ENCODE results near the gene INSYN2B.

INSYN2B gene

DNA sequence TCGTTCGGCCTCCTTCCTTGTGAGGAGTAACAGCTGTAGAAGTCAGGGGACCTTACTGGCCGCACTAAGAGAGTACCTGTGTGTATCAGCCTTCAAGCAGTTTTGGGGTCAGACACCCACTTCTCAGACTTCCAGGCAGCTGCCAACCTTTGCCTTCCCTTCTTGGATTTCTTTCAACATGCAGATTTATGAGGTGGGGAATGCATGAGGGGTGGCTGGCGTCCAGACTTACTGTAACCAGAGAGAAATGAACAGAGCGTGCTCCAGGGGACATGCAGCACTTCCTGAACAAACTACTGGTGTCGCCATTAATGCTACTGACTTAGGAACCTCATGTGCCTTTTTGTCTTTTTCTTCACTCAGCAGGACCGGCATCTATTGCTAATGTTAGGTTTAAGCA lies 46.7 kb downstream of the INSYN2B start:
- H2AFZ ChIP-seq (ENCODE audit: low read depth, low read length) = no peak overlapping the region

DNA sequence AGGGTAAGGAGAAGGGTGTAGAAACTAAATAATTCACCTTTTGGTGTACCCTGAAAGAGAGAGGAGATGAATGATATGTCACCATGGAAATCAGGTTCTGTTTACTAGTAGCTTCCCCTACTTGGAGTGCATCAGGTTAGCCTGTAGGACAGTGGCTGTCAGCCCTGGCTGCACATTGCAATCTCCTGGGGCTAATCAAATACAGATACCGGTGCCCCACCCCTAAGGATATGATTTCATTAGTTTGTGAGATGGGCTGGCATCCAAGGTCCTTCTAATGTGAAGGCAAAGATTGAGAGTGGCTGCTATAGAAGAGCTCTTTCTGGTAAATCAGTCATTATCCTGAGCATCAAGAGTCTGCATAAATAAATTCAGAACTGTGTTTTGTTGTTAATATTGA lies 47.2 kb downstream of the INSYN2B start:
- no peak overlapping the region for H2AFZ ChIP-seq (ENCODE audit: low read depth, low read length)
- no peaks in the 10 kb centered on the region for H3K9me3 ChIP-seq (ENCODE audit: insufficient read depth, low read length)
- no peak overlapping the region for H3K27ac ChIP-seq (ENCODE audit: low read length)
- no peak overlapping the region for H3K4me2 ChIP-seq (ENCODE audit: low read length)
- H3K36me3 ChIP-seq (replicated peaks; ENCODE audit: low read depth, low read length) = no peaks in the 10 kb centered on the region
- H3K27me3 ChIP-seq (ENCODE audit: low read depth, low read length) = no peaks in the 10 kb centered on the region
- H4K20me1 ChIP-seq (ENCODE audit: insufficient read depth, low read length) = peaks cover 8% of the 10 kb centered on the region
- TF ChIP-seq, protein P1, sequence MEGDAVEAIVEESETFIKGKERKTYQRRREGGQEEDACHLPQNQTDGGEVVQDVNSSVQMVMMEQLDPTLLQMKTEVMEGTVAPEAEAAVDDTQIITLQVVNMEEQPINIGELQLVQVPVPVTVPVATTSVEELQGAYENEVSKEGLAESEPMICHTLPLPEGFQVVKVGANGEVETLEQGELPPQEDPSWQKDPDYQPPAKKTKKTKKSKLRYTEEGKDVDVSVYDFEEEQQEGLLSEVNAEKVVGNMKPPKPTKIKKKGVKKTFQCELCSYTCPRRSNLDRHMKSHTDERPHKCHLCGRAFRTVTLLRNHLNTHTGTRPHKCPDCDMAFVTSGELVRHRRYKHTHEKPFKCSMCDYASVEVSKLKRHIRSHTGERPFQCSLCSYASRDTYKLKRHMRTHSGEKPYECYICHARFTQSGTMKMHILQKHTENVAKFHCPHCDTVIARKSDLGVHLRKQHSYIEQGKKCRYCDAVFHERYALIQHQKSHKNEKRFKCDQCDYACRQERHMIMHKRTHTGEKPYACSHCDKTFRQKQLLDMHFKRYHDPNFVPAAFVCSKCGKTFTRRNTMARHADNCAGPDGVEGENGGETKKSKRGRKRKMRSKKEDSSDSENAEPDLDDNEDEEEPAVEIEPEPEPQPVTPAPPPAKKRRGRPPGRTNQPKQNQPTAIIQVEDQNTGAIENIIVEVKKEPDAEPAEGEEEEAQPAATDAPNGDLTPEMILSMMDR (IDR thresholded peaks at IDR 0.05; ENCODE audit: low read depth, low read length) = no peak
- no peak for TF ChIP-seq EZH2phosphoT487 (IDR thresholded peaks at IDR 0.05; ENCODE audit: low read depth)
- H3K4me1 ChIP-seq (ENCODE audit: low read length) = no peaks in the 10 kb centered on the region
- no peak overlapping the region for H3K4me3 ChIP-seq (ENCODE audit: low read length)
- no peaks in the 10 kb centered on the region for H3K79me2 ChIP-seq (ENCODE audit: low read length)
- H3K9ac ChIP-seq (ENCODE audit: low read length) = no peak overlapping the region

More for the DNA sequence above, 46.7 kb downstream of the INSYN2B start:
- TF ChIP-seq EZH2phosphoT487 (IDR thresholded peaks at IDR 0.05; ENCODE audit: low read depth) = no peak
- TF ChIP-seq, protein P1 (IDR thresholded peaks at IDR 0.05; ENCODE audit: low read depth, low read length) = no peak
- Histone ChIP-seq H3K79me2 (ENCODE audit: low read length) (no peaks in the 10 kb centered on the region), H4K20me1 (ENCODE audit: insufficient read depth, low read length) (peaks cover 8% of the 10 kb centered on the region), H3K4me3 (ENCODE audit: low read length) (no peak overlapping the region), H3K27me3 (ENCODE audit: low read depth, low read length) (no peaks in the 10 kb centered on the region), H3K4me2 (ENCODE audit: low read length) (no peak overlapping the region), H3K9me3 (ENCODE audit: insufficient read depth, low read length) (no peaks in the 10 kb centered on the region), H3K27ac (ENCODE audit: low read length) (no peak overlapping the region), H3K36me3 (replicated peaks; ENCODE audit: low read depth, low read length) (no peaks in the 10 kb centered on the region), H3K9ac (ENCODE audit: low read length) (no peak overlapping the region), H3K4me1 (ENCODE audit: low read length) (no peaks in the 10 kb centered on the region)

DNA sequence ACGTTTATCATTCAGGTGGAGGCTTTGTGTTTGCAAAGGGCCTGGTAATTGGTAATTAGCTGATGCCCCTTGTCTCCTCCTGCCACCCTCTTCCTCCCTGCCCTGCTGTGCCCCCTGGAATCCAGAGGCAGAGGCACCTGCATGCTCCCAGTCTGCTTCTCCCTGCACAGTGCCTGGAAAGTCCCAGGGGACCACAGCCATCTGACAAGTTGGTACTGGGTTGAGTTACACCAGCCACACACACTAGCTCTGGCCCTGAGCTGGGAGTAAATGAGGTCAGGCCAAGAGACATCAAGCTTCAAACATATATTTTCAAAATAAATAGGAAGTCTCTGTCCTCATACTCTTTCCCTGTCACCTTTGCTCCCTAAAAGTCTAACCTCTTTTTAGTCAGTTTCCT lies 56.3 kb downstream of the INSYN2B start:
- peaks cover 16% of the 10 kb centered on the region for H4K20me1 ChIP-seq (ENCODE audit: insufficient read depth, low read length)
- H3K4me1 ChIP-seq (ENCODE audit: low read length) = peaks cover 12% of the 10 kb centered on the region
- H3K9me3 ChIP-seq (ENCODE audit: insufficient read depth, low read length) = no peaks in the 10 kb centered on the region
- TF ChIP-seq, protein P1 (IDR thresholded peaks at IDR 0.05; ENCODE audit: low read depth, low read length) = no peak
- TF ChIP-seq EZH2phosphoT487 (IDR thresholded peaks at IDR 0.05; ENCODE audit: low read depth) = no peak
- H3K36me3 ChIP-seq (replicated peaks; ENCODE audit: low read depth, low read length) = no peaks in the 10 kb centered on the region
- no peak overlapping the region for H3K4me3 ChIP-seq (ENCODE audit: low read length)
- no peaks in the 10 kb centered on the region for H3K79me2 ChIP-seq (ENCODE audit: low read length)
- H3K4me2 ChIP-seq (ENCODE audit: low read length) = no peak overlapping the region
- no peaks in the 10 kb centered on the region for H3K27me3 ChIP-seq (ENCODE audit: low read depth, low read length)
- H2AFZ ChIP-seq (ENCODE audit: low read depth, low read length) = no peak overlapping the region
- H3K9ac ChIP-seq (ENCODE audit: low read length) = no peak overlapping the region
- H3K27ac ChIP-seq (ENCODE audit: low read length) = no peak overlapping the region

DNA sequence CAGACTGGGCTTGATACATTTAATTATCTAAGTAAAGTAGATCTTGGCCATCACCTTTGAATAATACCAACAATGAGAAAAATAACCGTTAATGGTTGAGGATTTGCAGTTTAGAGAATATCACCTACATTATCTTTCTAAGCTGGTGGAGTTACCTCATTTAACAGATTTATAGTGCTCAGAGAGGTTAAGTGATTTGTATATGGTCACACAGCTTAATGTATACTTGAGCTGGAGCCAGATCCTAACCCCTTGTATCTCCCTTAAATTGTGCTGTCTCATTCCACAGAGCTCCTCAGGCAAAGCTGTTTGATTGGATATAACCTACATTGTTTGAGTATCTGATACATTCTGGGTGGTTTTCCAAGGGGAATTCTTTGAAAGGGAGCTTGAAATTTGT lies 57.8 kb downstream of the INSYN2B start:
- Histone ChIP-seq H3K9ac (ENCODE audit: low read length) (no peak overlapping the region), H3K4me1 (ENCODE audit: low read length) (peaks cover 12% of the 10 kb centered on the region), H3K27me3 (ENCODE audit: low read depth, low read length) (no peaks in the 10 kb centered on the region), H3K4me3 (ENCODE audit: low read length) (no peak overlapping the region), H3K79me2 (ENCODE audit: low read length) (no peaks in the 10 kb centered on the region), H3K4me2 (ENCODE audit: low read length) (no peak overlapping the region), H3K36me3 (replicated peaks; ENCODE audit: low read depth, low read length) (no peaks in the 10 kb centered on the region), H3K9me3 (ENCODE audit: insufficient read depth, low read length) (no peaks in the 10 kb centered on the region), H4K20me1 (ENCODE audit: insufficient read depth, low read length) (peaks cover 13% of the 10 kb centered on the region), H2AFZ (ENCODE audit: low read depth, low read length) (no peak overlapping the region), H3K27ac (ENCODE audit: low read length) (no peak overlapping the region)
- TF ChIP-seq, protein P1 (IDR thresholded peaks at IDR 0.05; ENCODE audit: low read depth, low read length) = no peak
- TF ChIP-seq EZH2phosphoT487 (IDR thresholded peaks at IDR 0.05; ENCODE audit: low read depth) = no peak
